Measurements from ENCODE around the gene PCDHB11. TPM values are rescaled to one million over a fixed set of nuclear protein-coding genes. Genes with fewer than 3 reads are reported as not detected.
"Not testable (repeated sequence)": the region's sequence is repeated elsewhere in the genome, so short reads cannot be mapped to it uniquely, and the experiment has no call there.

Gene PCDHB11
- total and polyA plus RNA-seq, 2 donors (not counting 3 experiments of a cell fraction or from before 2014, with no cell fraction given), result 0.11 to 0.18 TPM

DNA sequence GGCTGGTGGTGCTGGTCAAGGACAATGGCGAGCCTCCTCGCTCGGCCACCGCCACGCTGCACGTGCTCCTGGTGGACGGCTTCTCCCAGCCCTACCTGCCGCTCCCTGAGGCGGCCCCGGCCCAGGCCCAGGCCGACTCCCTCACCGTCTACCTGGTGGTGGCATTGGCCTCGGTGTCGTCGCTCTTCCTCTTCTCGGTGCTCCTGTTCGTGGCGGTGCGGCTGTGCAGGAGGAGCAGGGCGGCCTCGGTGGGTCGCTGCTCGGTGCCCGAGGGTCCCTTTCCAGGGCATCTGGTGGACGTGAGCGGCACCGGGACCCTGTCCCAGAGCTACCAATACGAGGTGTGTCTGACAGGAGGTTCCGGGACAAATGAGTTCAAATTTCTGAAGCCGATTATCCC is 26.0 kb downstream of the PCDHB11 start:
- dilution Hi-C loops (cut with MboI; ENCODE audit: extremely low pct_ligation_motif_present, low sequenced_read_pairs); DNase-seq (ENCODE audit: low read depth, low spot score); H3K9ac ChIP-seq (replicated peaks; ENCODE audit: extremely low read depth, insufficient read depth, low read length); H3K79me2 ChIP-seq (ENCODE audit: control insufficient read depth, insufficient read depth, low read length); H3K27ac ChIP-seq (ENCODE audit: insufficient read depth, low read depth, low read length); H3K27me3 ChIP-seq (ENCODE audit: control insufficient read depth in 2 of 2, insufficient read depth in 2 of 2, low read length in 2 of 2); H3K4me1 ChIP-seq (ENCODE audit: control insufficient read depth, extremely low read depth, insufficient read depth, low read length); H3K36me3 ChIP-seq (ENCODE audit: control insufficient read depth in 2 of 2, extremely low read depth in 1 of 2, insufficient read depth in 2 of 2, low read length in 2 of 2); H3K4me2 ChIP-seq (ENCODE audit: insufficient read depth, low read length); H4K20me1 ChIP-seq (replicated peaks; ENCODE audit: control insufficient read depth, extremely low read depth, insufficient read depth, low read length); H2AFZ ChIP-seq (ENCODE audit: low read depth, low read length); POLR2A ChIA-PET; BruUV-seq (replicated peaks); FAIRE-seq; H3K9me1 ChIP-seq (replicated peaks; ENCODE audit: control insufficient read depth, extremely low read depth, insufficient read depth, low read length); H3K4me3 ChIP-seq (replicated peaks in 1 of 3; ENCODE audit: insufficient read depth in 1 of 3, low read depth in 1 of 3, low read length in 3 of 3); H3K9me3 ChIP-seq (replicated peaks; ENCODE audit: control insufficient read depth, insufficient read depth, low read length); intact Hi-C loops (cut with micrococcal nuclease): not testable (repeated sequence)
- CTCF ChIA-PET, result interaction anchor here (1.3 kb wide), 1 partner anchor 338 kb away, joined by 4 read pairs; no protein-coding TSS in a partner anchor

GRCh38 chr5:141234109-141234667 is 34.8 kb downstream of the PCDHB11 start:
- H3K79me2 ChIP-seq (ENCODE audit: control insufficient read depth, insufficient read depth, low read length), result no peaks in the 10 kb centered on the region
- TF ChIP-seq MYC (IDR thresholded peaks at IDR 0.05; ENCODE audit: low read depth, low read length) (no peak), MAX (IDR thresholded peaks at IDR 0.05; ENCODE audit: insufficient read depth, insufficient read length) (no peak), POLR2AphosphoS5 (IDR thresholded peaks at IDR 0.05; ENCODE audit: insufficient read depth, low read depth, low read length) (no peak), EZH2 (IDR thresholded peaks at IDR 0.05; ENCODE audit: borderline replicate concordance, low read depth, low read length, severe bottlenecking) (no peak), FOS (IDR thresholded peaks at IDR 0.05; ENCODE audit: borderline replicate concordance, insufficient read depth, low read length) (no peak), CTCF (IDR thresholded peaks at IDR 0.05; ENCODE audit: extremely low read depth in 1 of 2, insufficient read depth in 1 of 2, low read depth in 1 of 2, low read length in 2 of 2) (no peak), GATA2 (IDR thresholded peaks at IDR 0.05; ENCODE audit: insufficient read depth, insufficient read length, low read depth, low read length) (no peak), JUN (IDR thresholded peaks at IDR 0.05; ENCODE audit: borderline replicate concordance, insufficient read depth, insufficient read length, low read depth) (no peak), POLR2A (IDR thresholded peaks at IDR 0.05; ENCODE audit: low read depth, low read length) (no peak)
- H3K4me3 ChIP-seq (replicated peaks in 1 of 3; ENCODE audit: insufficient read depth in 1 of 3, low read depth in 1 of 3, low read length in 3 of 3), result no peak overlapping the region
- H3K36me3 ChIP-seq (ENCODE audit: control insufficient read depth in 2 of 2, extremely low read depth in 1 of 2, insufficient read depth in 2 of 2, low read length in 2 of 2), result no peaks in the 10 kb centered on the region
- H2AFZ ChIP-seq (ENCODE audit: low read depth, low read length), result no peak overlapping the region
- ChIA-PET CTCF (interaction anchor here (0.6 to 1.6 kb wide), 9 partner anchors 10 to 334 kb away, joined by 3 to 14 read pairs (median 5); partner anchors contain the start of genes PCDHB14, PCDHB15, PCDHGA11 and PCDHGA12), POLR2A (no interaction called here)
- no TSS peak for BruUV-seq (replicated peaks)
- no peak overlapping the region for H3K27ac ChIP-seq (ENCODE audit: insufficient read depth, low read depth, low read length)
- H3K4me2 ChIP-seq (ENCODE audit: insufficient read depth, low read length), result no peak overlapping the region
- no peaks in the 10 kb centered on the region for H4K20me1 ChIP-seq (replicated peaks; ENCODE audit: control insufficient read depth, extremely low read depth, insufficient read depth, low read length)
- no peaks in the 10 kb centered on the region for H3K9me3 ChIP-seq (replicated peaks; ENCODE audit: control insufficient read depth, insufficient read depth, low read length)
- intact Hi-C loops (cut with micrococcal nuclease), result no loop called here
- no peak overlapping the region for H3K9ac ChIP-seq (replicated peaks; ENCODE audit: extremely low read depth, insufficient read depth, low read length)
- DNase-seq (ENCODE audit: low read depth, low spot score) (peak; percentile 20), FAIRE-seq (no peak)
- no peaks in the 10 kb centered on the region for H3K9me1 ChIP-seq (replicated peaks; ENCODE audit: control insufficient read depth, extremely low read depth, insufficient read depth, low read length)
- peaks cover 0 to 5% of the 10 kb centered on the region in 2 experiments for H3K27me3 ChIP-seq (ENCODE audit: control insufficient read depth in 2 of 2, insufficient read depth in 2 of 2, low read length in 2 of 2)
- H3K4me1 ChIP-seq (ENCODE audit: control insufficient read depth, extremely low read depth, insufficient read depth, low read length), result no peaks in the 10 kb centered on the region
- dilution Hi-C loops (cut with MboI; ENCODE audit: extremely low pct_ligation_motif_present, low sequenced_read_pairs), result no loop called here

DNA sequence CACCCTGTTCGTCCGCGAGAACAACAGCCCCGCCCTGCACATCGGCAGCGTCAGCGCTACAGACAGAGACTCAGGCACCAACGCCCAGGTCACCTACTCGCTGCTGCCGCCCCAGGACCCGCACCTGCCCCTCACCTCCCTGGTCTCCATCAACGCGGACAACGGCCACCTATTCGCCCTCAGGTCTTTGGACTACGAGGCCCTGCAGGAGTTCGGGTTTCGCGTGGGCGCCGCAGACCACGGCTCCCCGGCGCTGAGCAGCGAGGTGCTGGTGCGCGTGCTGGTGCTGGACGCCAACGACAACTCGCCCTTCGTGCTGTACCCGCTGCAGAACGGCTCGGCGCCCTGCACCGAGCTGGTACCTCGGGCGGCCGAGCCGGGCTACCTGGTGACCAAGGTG is 36.5 kb downstream of the PCDHB11 start:
- H4K20me1 ChIP-seq (replicated peaks; ENCODE audit: control insufficient read depth, extremely low read depth, insufficient read depth, low read length); H3K4me1 ChIP-seq (ENCODE audit: control insufficient read depth, extremely low read depth, insufficient read depth, low read length); H3K4me2 ChIP-seq (ENCODE audit: insufficient read depth, low read length); H3K9ac ChIP-seq (replicated peaks; ENCODE audit: extremely low read depth, insufficient read depth, low read length); H3K9me3 ChIP-seq (replicated peaks; ENCODE audit: control insufficient read depth, insufficient read depth, low read length); H3K27ac ChIP-seq (ENCODE audit: insufficient read depth, low read depth, low read length); H2AFZ ChIP-seq (ENCODE audit: low read depth, low read length); dilution Hi-C loops (cut with MboI; ENCODE audit: extremely low pct_ligation_motif_present, low sequenced_read_pairs); DNase-seq (ENCODE audit: low read depth, low spot score); H3K36me3 ChIP-seq (ENCODE audit: control insufficient read depth in 2 of 2, extremely low read depth in 1 of 2, insufficient read depth in 2 of 2, low read length in 2 of 2); CTCF ChIA-PET; BruUV-seq (replicated peaks); H3K4me3 ChIP-seq (replicated peaks in 1 of 3; ENCODE audit: insufficient read depth in 1 of 3, low read depth in 1 of 3, low read length in 3 of 3); FAIRE-seq; H3K79me2 ChIP-seq (ENCODE audit: control insufficient read depth, insufficient read depth, low read length); H3K27me3 ChIP-seq (ENCODE audit: control insufficient read depth in 2 of 2, insufficient read depth in 2 of 2, low read length in 2 of 2); intact Hi-C loops (cut with micrococcal nuclease); H3K9me1 ChIP-seq (replicated peaks; ENCODE audit: control insufficient read depth, extremely low read depth, insufficient read depth, low read length); POLR2A ChIA-PET: not testable (repeated sequence)

Data from endothelial cell of umbilical vein (primary cell).